Tibial nerve (tissue), 4 donors: ENCODE data around the gene CGNL1. TPM values are rescaled to one million over a fixed set of nuclear protein-coding genes. Genes with fewer than 3 reads are reported as not detected.

Experiments used
- DNase-seq, 2 donors: peaks; one replicate each; pipeline ENCODE4 v3.0.0-alpha.2; 2019; ENCODE audit warnings: low spot score in 2 of 2
- H3K27ac ChIP-seq, 4 donors: fragments of 200-600 bp; sonication (generic) in 3 of 4; one replicate each; pipeline ENCODE4 v1.5.1; 2017 to 2019; ENCODE audit warnings: mild to moderate bottlenecking in 1 of 4
- H3K27me3 ChIP-seq, 2 donors: fragments of 200-600 bp; sonication (generic) in 1 of 2; one replicate each; pipeline versions ENCODE4 v1.5.1 to v1.6.0; 2017 to 2019
- H3K36me3 ChIP-seq, 3 donors: fragments of 200-600 bp; sonication (generic); one replicate each; pipeline ENCODE4 v1.5.1; 2018 to 2019
- H3K4me1 ChIP-seq, 4 donors: fragments of 200-600 bp; sonication (generic) in 3 of 4; one replicate each; pipeline ENCODE4 v1.5.1; 2017 to 2019
- H3K4me3 ChIP-seq, 4 donors: fragments of 200-600 bp; sonication (generic) in 3 of 4; one replicate each; pipeline ENCODE4 v1.5.1; 2017 to 2019; ENCODE audit warnings: mild to moderate bottlenecking in 1 of 4, moderate library complexity in 1 of 4
- H3K9me3 ChIP-seq, 4 donors: fragments of 200-600 bp; sonication (generic) in 3 of 4; one replicate each; pipeline ENCODE4 v1.5.1; 2017 to 2019
- EP300 ChIP-seq, 2 donors: sonication (generic); formaldehyde crosslinking; IDR thresholded peaks; one replicate each; pipeline ENCODE4 v1.6.1; 2017; ENCODE audit warnings: antibody characterized with exemption in 2 of 2, mild to moderate bottlenecking in 1 of 2
- POLR2A ChIP-seq, 2 donors: fragments of 450-650 bp; IDR thresholded peaks; one replicate each; pipeline ENCODE4 v1.6.1; 2017; ENCODE audit warnings: antibody characterized with exemption in 2 of 2, mild to moderate bottlenecking in 2 of 2, moderate library complexity in 2 of 2
- WGBS, 2 donors: methylation state at CpG; one replicate each; pipeline ENCODE4 v1.1.5; 2018; 5-methylcytosine and 5-hydroxymethylcytosine counted together
- total RNA-seq, 4 donors: library from RNA; depleted of rRNA; stranded (reverse); fragments of >200 nt; gene quantifications; one replicate each; pipeline ENCODE4 v1.1.0, GENCODE V29; 2016
- TF ChIP-seq, protein P1 (sequence below), 5 experiments: fragments of 200-600 bp in 3 of 5; fragments of 450-650 bp in 2 of 5; sonication (generic) in 3 of 5; IDR thresholded peaks; one replicate each; pipeline ENCODE4 v1.5.1; 2016 to 2019; ENCODE audit warnings: antibody characterized with exemption in 5 of 5, mild to moderate bottlenecking in 3 of 5, moderate library complexity in 2 of 5

The CGNL1 gene
- total RNA-seq, 4 donors from 2014 or later, result 15.9 to 36.7 (median 29.2) TPM

DNA sequence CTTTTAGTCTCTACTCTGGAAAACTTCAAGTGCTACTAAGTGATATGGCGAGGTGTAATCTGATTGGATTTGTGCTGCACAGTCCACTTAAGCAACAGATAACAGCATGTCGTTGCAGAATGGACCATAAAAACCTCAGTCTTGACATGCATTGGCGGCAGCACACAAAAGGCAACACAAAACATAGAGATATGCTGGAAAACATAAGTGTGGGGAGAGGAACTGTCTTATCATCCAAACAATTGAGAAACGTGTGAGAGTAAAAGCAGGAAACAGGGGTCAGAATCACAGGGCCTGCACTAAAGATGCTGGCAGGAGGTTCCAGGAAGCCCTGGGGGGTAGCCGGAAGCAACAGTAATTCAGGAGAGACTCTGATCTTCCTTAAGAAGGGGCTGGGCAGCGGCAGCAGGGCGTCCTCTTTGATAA is 82.1 kb downstream of the CGNL1 start:
- TF ChIP-seq POLR2A (IDR thresholded peaks at IDR 0.05), result no peak
- TF ChIP-seq EP300 (IDR thresholded peaks at IDR 0.05), result no peak
- TF ChIP-seq, protein P1, sequence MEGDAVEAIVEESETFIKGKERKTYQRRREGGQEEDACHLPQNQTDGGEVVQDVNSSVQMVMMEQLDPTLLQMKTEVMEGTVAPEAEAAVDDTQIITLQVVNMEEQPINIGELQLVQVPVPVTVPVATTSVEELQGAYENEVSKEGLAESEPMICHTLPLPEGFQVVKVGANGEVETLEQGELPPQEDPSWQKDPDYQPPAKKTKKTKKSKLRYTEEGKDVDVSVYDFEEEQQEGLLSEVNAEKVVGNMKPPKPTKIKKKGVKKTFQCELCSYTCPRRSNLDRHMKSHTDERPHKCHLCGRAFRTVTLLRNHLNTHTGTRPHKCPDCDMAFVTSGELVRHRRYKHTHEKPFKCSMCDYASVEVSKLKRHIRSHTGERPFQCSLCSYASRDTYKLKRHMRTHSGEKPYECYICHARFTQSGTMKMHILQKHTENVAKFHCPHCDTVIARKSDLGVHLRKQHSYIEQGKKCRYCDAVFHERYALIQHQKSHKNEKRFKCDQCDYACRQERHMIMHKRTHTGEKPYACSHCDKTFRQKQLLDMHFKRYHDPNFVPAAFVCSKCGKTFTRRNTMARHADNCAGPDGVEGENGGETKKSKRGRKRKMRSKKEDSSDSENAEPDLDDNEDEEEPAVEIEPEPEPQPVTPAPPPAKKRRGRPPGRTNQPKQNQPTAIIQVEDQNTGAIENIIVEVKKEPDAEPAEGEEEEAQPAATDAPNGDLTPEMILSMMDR (IDR thresholded peaks at IDR 0.05), result no peak
- Histone ChIP-seq H3K4me1 (peaks cover 0 to 10% (median 4%) of the 10 kb centered on the region in 4 donors), H3K27me3 (no peaks in the 10 kb centered on the region), H3K36me3 (peaks cover 0 to 6% (median 0%) of the 10 kb centered on the region in 3 donors), H3K27ac (no peak overlapping the region), H3K9me3 (no peaks in the 10 kb centered on the region), H3K4me3 (no peak overlapping the region)
- 59 to 61% methylated on average over 7 of the region's 7 CpGs for WGBS, 2 donors
- DNase-seq, result no peak

DNA sequence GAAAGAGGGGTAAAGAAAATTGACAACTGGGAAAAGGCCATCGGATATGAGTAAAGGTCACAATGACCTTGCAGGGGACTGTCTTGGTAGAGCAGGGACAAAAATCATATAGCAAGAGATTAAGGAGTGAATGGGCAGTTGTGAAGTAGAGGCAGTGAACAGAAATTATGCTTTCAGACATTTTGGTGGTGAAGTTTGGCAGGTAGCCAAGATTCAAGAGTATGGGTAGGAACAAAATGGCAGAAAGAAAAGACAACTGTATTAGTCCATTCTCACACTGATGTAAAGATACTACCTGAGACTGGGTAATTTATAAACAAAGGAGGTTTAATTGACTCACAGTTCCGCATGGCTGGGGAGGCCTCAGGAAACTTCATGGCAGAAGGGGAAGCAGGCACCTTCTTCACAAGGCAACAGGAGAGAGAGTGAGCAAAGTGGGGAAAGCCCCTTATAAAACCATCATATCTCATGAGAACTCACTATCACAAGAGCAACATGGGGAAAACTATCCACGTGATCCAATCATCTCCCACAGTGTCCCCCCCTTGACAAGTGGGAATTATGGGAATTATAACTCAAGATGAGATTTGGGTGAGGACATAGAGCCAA is 84.0 kb downstream of the CGNL1 start:
- Histone ChIP-seq H3K27me3 (no peaks in the 10 kb centered on the region), H3K27ac (no peak overlapping the region), H3K4me1 (peaks cover 0 to 10% (median 4%) of the 10 kb centered on the region in 4 donors), H3K4me3 (no peak overlapping the region), H3K36me3 (no peaks in the 10 kb centered on the region), H3K9me3 (no peaks in the 10 kb centered on the region)
- WGBS, 2 donors, result 87 to 91% methylated on average over 3 of the region's 3 CpGs
- no peak for DNase-seq
- no peak for TF ChIP-seq EP300 (IDR thresholded peaks at IDR 0.05)

DNA sequence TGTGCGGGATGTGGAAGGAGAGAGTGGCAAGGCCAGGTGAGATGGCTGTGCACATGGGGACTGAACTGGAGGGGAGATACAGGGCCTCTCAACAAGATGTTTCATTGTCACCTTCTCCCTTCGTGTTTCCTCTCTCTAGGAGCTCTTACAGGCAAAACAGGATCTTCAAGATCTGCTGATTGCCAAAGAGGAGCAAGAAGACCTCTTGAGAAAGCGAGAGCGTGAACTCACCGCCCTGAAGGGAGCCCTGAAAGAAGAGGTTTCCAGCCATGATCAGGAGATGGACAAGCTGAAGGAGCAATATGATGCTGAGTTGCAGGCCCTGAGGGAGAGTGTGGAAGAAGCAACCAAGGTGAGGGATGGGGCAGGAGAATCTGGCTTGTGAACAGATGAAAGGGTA is 85.2 kb downstream of the CGNL1 start:
- 94 to 95% methylated on average over 5 of the region's 5 CpGs for WGBS, 2 donors
- no peak overlapping the region for H3K27ac ChIP-seq
- no peak overlapping the region for H3K4me3 ChIP-seq
- TF ChIP-seq POLR2A (IDR thresholded peaks at IDR 0.05) (no peak), EP300 (IDR thresholded peaks at IDR 0.05) (no peak)
- TF ChIP-seq, protein P1 (IDR thresholded peaks at IDR 0.05), result no peak
- H3K36me3 ChIP-seq, result no peaks in the 10 kb centered on the region
- DNase-seq, result no peak
- H3K27me3 ChIP-seq, result no peaks in the 10 kb centered on the region
- no peaks in the 10 kb centered on the region for H3K9me3 ChIP-seq
- peaks cover 0 to 10% (median 4%) of the 10 kb centered on the region in 4 donors for H3K4me1 ChIP-seq

DNA sequence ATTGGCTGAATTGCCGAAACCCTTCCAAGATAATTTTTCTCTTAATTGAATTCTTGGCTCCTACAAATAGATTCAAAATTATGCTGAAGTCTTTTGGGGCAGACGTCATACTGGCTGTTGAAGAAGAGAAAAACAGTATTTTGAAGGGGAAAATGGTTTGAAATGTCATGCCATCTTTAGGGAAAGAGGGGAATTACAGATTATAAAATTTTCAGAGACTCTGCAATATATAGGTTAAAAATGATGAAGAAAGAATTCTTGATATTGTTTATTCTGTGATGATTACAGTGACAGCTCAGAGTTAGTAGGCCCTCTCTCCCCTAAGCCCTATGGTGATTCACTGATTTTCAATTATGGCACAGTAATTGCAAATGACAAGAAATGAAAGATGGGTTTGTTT is 86.1 kb downstream of the CGNL1 start:
- no peaks in the 10 kb centered on the region for H3K36me3 ChIP-seq
- TF ChIP-seq, protein P1 (IDR thresholded peaks at IDR 0.05), result peak in 2 of 5 experiments; percentile 21 to 46
- TF ChIP-seq EP300 (IDR thresholded peaks at IDR 0.05), result no peak
- no peak for TF ChIP-seq POLR2A (IDR thresholded peaks at IDR 0.05)
- 11 to 17% methylated on average over 2 of the region's 2 CpGs for WGBS, 2 donors
- H3K27ac ChIP-seq, result peak overlapping the region in 1 of 4 donors; percentile 8
- H3K4me3 ChIP-seq, result no peak overlapping the region
- no peaks in the 10 kb centered on the region for H3K9me3 ChIP-seq
- H3K4me1 ChIP-seq, result peaks cover 0 to 10% (median 4%) of the 10 kb centered on the region in 4 donors
- no peaks in the 10 kb centered on the region for H3K27me3 ChIP-seq
- no peak for DNase-seq

DNA sequence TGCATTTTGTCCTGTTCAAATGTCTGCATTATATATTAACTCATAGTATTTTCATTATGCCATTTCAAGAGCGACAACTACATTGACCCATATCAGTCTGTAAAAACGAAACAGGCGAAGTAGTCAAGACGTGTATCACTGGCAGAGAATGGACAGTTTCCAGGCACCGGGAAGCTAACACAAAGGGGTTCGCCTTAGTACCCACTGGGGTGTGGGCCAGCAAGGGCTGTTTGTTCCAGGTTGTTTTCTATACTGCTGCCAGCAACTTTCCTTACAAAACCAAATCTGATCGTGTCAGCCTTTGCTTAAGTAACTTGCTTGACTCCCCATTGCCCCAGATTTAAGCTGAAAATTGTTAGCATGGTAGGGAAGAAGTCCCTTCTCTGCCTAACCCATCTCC is 87.1 kb downstream of the CGNL1 start:
- H3K4me3 ChIP-seq, result no peak overlapping the region
- no peaks in the 10 kb centered on the region for H3K36me3 ChIP-seq
- no peaks in the 10 kb centered on the region for H3K27me3 ChIP-seq
- no peaks in the 10 kb centered on the region for H3K9me3 ChIP-seq
- peak overlapping the region in 1 of 4 donors; percentile 8 for H3K27ac ChIP-seq
- TF ChIP-seq EP300 (IDR thresholded peaks at IDR 0.05) (no peak), POLR2A (IDR thresholded peaks at IDR 0.05) (no peak)
- TF ChIP-seq, protein P1 (IDR thresholded peaks at IDR 0.05), result no peak
- H3K4me1 ChIP-seq, result peaks cover 0 to 10% (median 4%) of the 10 kb centered on the region in 4 donors
- DNase-seq, result no peak
- WGBS, 2 donors, result 76 to 83% methylated on average over 7 of the region's 7 CpGs
